Astrocyte of the spinal cord (primary cell): Measurements from ENCODE around the gene NEU4.
"Not testable (repeated sequence)": the region's sequence is repeated elsewhere in the genome, so short reads cannot be mapped to it uniquely, and the experiment has no call there.

Experiments
- DNase-seq: peaks from one replicate; pipeline ENCODE4 v3.0.0; 2011; ENCODE audit warnings: low read depth, low spot score
- H3K4me3 ChIP-seq: 2 replicates; pipeline ENCODE4 v1.5.1; 2011; ENCODE audit warnings: low read depth, mild to moderate bottlenecking, low read length, moderate library complexity
- CTCF ChIP-seq: IDR thresholded peaks from 2 replicates; pipeline ENCODE4 v1.5.1; 2012; ENCODE audit warnings: low read depth, mild to moderate bottlenecking, low read length, inconsistent platforms
- in situ Hi-C: cut with HindIII; loops from 2 replicates; pipeline ENCODE4 v1.10.0; 2017; ENCODE audit warnings: low sequenced_read_pairs

The NEU4 gene

GRCh38 chr2:241808721-241809382, at the start of gene NEU4:
Gene NEU4, plus strand, starts transcription at chr2:241809193. Its CDS starts 5,292 bp downstream, at chr2:241814485.
- in situ Hi-C loops = no loop called here
- DNase-seq = no peak
- no peak for TF ChIP-seq CTCF
- H3K4me3 ChIP-seq = no peak within 1 kb of the TSS

- in situ Hi-C loops, DNase-seq, H3K4me3 ChIP-seq: not testable (repeated sequence)
Measured at GRCh38 chr2:241759893-241760292, 49.1 kb upstream of the NEU4 start.

- no peak for TF ChIP-seq CTCF
- no peak for DNase-seq
- H3K4me3 ChIP-seq = no peak overlapping the region
- in situ Hi-C loops = no loop called here
Measured at GRCh38 chr2:241760301-241760771, 48.7 kb upstream of the NEU4 start.

GRCh38 chr2:241762321-241762932, 46.6 kb upstream of the NEU4 start:
- no peak overlapping the region for H3K4me3 ChIP-seq
- DNase-seq = no peak
- in situ Hi-C loops = no loop called here
- TF ChIP-seq CTCF = no peak

- no peak overlapping the region for H3K4me3 ChIP-seq
- in situ Hi-C loops = no loop called here
- no peak for TF ChIP-seq CTCF
- DNase-seq = no peak
Measured at GRCh38 chr2:241762933-241763369, 46.0 kb upstream of the NEU4 start.

- no peak for TF ChIP-seq CTCF
- DNase-seq = no peak
- no peak overlapping the region for H3K4me3 ChIP-seq
- in situ Hi-C loops = no loop called here
Measured at GRCh38 chr2:241763551-241764274, 45.3 kb upstream of the NEU4 start.
